HepG2 (cell line): ENCODE data around the gene HOXC5. TPM values are rescaled to one million over a fixed set of nuclear protein-coding genes. Genes with fewer than 3 reads are reported as not detected.

Source experiments
- ATAC-seq: fragments of 200-7000 bp; cut with Tn5 transposase; 3 replicates; pipeline ENCODE4 v1.9.1; 2020; ENCODE audit warnings: mild to moderate bottlenecking, moderate library complexity
- BruUV-seq: library from RNA; stranded (reverse); fragments of 400-500 nt; replicated peaks from 2 replicates; lab custom pipeline; 2021; lab: Mats Ljungman, UMichigan
- CTCF ChIA-PET: fragments of 300-600 bp; formaldehyde crosslinking; extraction: SDS; loops from one replicate; lab custom pipeline; 2021; ENCODE audit warnings: low total read pairs, inconsistent platforms, low intra/inter-chr PET ratio; lab: Yijun Ruan, JAX
- POLR2A ChIA-PET: fragments of 350-600 bp; sonication (Branson Sonifier 250); formaldehyde crosslinking; loops from one replicate; lab custom pipeline; 2020; ENCODE audit warnings: antibody characterized with exemption, inconsistent platforms; lab: Yijun Ruan, JAX
- DNase-seq: peaks from one replicate; pipeline ENCODE4 v3.0.0-alpha.2; 2015; ENCODE audit warnings: low spot score
- FAIRE-seq: peaks from 3 replicates; lab custom pipeline; 2011; peaks lifted over from hg19 to GRCh38; lab: Jason Lieb, UNC
- H2AFZ ChIP-seq: one replicate; pipeline ENCODE4 v1.6.1; 2011; ENCODE audit warnings: low read length, inconsistent platforms
- H3K27ac ChIP-seq: fragments of 300-600 bp; 3 replicates; pipeline ENCODE4 v1.8.0; 2011; ENCODE audit warnings: mixed run types, mild to moderate bottlenecking, mixed read lengths, low read length, inconsistent platforms; ENCODE audit not compliant: insufficient read depth; ENCODE audit errors: extremely low read length
- H3K27me3 ChIP-seq, 2 experiments: fragments of 200-600 bp in 1 of 2; 2 replicates in 1 of 2; 3 replicates in 1 of 2; pipeline versions ENCODE4 v1.6.0 to v1.8.0; 2011; ENCODE audit warnings: low read length in 2 of 2, mild to moderate bottlenecking in 2 of 2, moderate library complexity in 2 of 2, inconsistent platforms in 1 of 2; ENCODE audit not compliant: insufficient read depth in 2 of 2, control insufficient read depth in 1 of 2
- H3K36me3 ChIP-seq, 2 experiments: fragments of 200-600 bp in 1 of 2; replicated peaks in 1 of 2; 2 replicates in 1 of 2; 3 replicates in 1 of 2; pipeline versions ENCODE4 v1.5.1 to v1.8.0; 2011; ENCODE audit warnings: low read length in 2 of 2, inconsistent platforms in 1 of 2; ENCODE audit not compliant: insufficient read depth in 2 of 2, control insufficient read depth in 1 of 2
- H3K4me1 ChIP-seq: 2 replicates; pipeline ENCODE4 v1.5.1; 2012; ENCODE audit warnings: low read length, inconsistent platforms; ENCODE audit not compliant: insufficient read depth
- H3K4me2 ChIP-seq: 2 replicates; pipeline ENCODE4 v1.6.0; 2011; ENCODE audit warnings: low read depth, low read length, inconsistent platforms
- H3K4me3 ChIP-seq, 3 experiments: fragments of 200-600 bp in 1 of 3; sonication (generic), shearing (Covaris generic) in 1 of 3; replicated peaks in 1 of 3; 2 replicates each; pipeline ENCODE4 v1.5.1; 2011 to 2016; ENCODE audit warnings: low read length in 3 of 3, inconsistent platforms in 2 of 3, low read depth in 2 of 3, mild to moderate bottlenecking in 2 of 3, control low read depth in 1 of 3, mixed read lengths in 1 of 3; ENCODE audit not compliant: insufficient read depth in 1 of 3
- H3K79me2 ChIP-seq: one replicate; pipeline ENCODE4 v1.6.1; 2011; ENCODE audit warnings: low read length, inconsistent platforms; ENCODE audit not compliant: insufficient read depth
- H3K9ac ChIP-seq: 2 replicates; pipeline ENCODE4 v1.6.0; 2011; ENCODE audit warnings: mild to moderate bottlenecking, low read depth, low read length, inconsistent platforms; ENCODE audit not compliant: insufficient read depth
- H3K9me3 ChIP-seq: 2 replicates; pipeline ENCODE4 v1.5.1; 2012; ENCODE audit warnings: mild to moderate bottlenecking, low read length
- H4K20me1 ChIP-seq: 2 replicates; pipeline ENCODE4 v1.6.0; 2011; ENCODE audit warnings: inconsistent platforms, mild to moderate bottlenecking, low read length, moderate library complexity; ENCODE audit not compliant: insufficient read depth
- CHD2 ChIP-seq: IDR thresholded peaks from 2 replicates; pipeline ENCODE4 v1.6.1; 2011; ENCODE audit warnings: low read depth, low read length, improper control_type of control experiment
- HNRNPL ChIP-seq: fragments of 200-400 bp; formaldehyde crosslinking; IDR thresholded peaks from 2 replicates; pipeline ENCODE4 v1.6.1; 2017; ENCODE audit warnings: mild to moderate bottlenecking, low read depth, low read length
- JARID2 ChIP-seq: sonication (generic); formaldehyde crosslinking; IDR thresholded peaks from 2 replicates; pipeline ENCODE4 v1.8.1; 2023; ENCODE audit warnings: missing genetic modification reagents, inconsistent platforms; ENCODE audit not compliant: insufficient replicate concordance
- NBN ChIP-seq: fragments of 450-650 bp; conservative IDR thresholded peaks from 2 replicates; pipeline ENCODE4 v1.6.1; 2017
- NFATC3 ChIP-seq: sonication (generic); formaldehyde crosslinking; IDR thresholded peaks from 2 replicates; pipeline ENCODE4 v1.5.1; 2020; ENCODE audit warnings: mild to moderate bottlenecking, missing genetic modification reagents
- NR0B2 ChIP-seq: sonication (generic); formaldehyde crosslinking; IDR thresholded peaks from 2 replicates; pipeline ENCODE4 v1.4.0; 2020; ENCODE audit warnings: mild to moderate bottlenecking, missing genetic modification reagents
- PRDM15 ChIP-seq: sonication (generic); formaldehyde crosslinking; IDR thresholded peaks from 2 replicates; pipeline ENCODE4 v1.4.0; 2020; ENCODE audit warnings: missing genetic modification reagents
- REL ChIP-seq: sonication (generic); formaldehyde crosslinking; conservative IDR thresholded peaks from 2 replicates; pipeline ENCODE4 v1.8.0; 2022; ENCODE audit warnings: mild to moderate bottlenecking, missing genetic modification reagents, moderate library complexity
- TEAD3 ChIP-seq: optimal IDR thresholded peaks from 2 replicates; pipeline ENCODE3; 2016; ENCODE audit warnings: borderline replicate concordance
- ZNF282 ChIP-seq: fragments of 450-650 bp; IDR thresholded peaks from 2 replicates; pipeline ENCODE4 v1.6.1; 2018; ENCODE audit not compliant: partially characterized antibody
- ZNF318 ChIP-seq: sonication (generic); formaldehyde crosslinking; IDR thresholded peaks from 2 replicates; pipeline ENCODE4 v1.4.0; 2020; ENCODE audit warnings: mild to moderate bottlenecking, missing genetic modification reagents
- ZNF337 ChIP-seq: sonication (generic); formaldehyde crosslinking; IDR thresholded peaks from 2 replicates; pipeline ENCODE4 v1.5.1; 2020; ENCODE audit warnings: missing genetic modification reagents, low read depth, mild to moderate bottlenecking, borderline replicate concordance
- ZNF619 ChIP-seq: sonication (generic); formaldehyde crosslinking; IDR thresholded peaks from 2 replicates; pipeline ENCODE4 v1.4.0; 2020; ENCODE audit warnings: mild to moderate bottlenecking, missing genetic modification reagents
- ZNF788 ChIP-seq: sonication (generic); formaldehyde crosslinking; IDR thresholded peaks from 2 replicates; pipeline ENCODE4 v1.5.0; 2020; ENCODE audit warnings: mild to moderate bottlenecking, missing genetic modification reagents, borderline replicate concordance
- WGBS: methylation state at CpG from one replicate; pipeline ENCODE4 v1.1.6; 2017; ENCODE audit warnings: low lambda C conversion rate; 5-methylcytosine and 5-hydroxymethylcytosine counted together
- in situ Hi-C: cut with HindIII; loops from 2 replicates; pipeline ENCODE4 v1.10.0; 2017; ENCODE audit warnings: low pct_unique_long_range_greater_than_20kb; ENCODE audit not compliant: extremely low pct_ligation_motif_present
- intact Hi-C: fragments of 100-400 bp; cut with micrococcal nuclease; formaldehyde crosslinking; loops from one replicate; pipeline ENCODE4 v1.10.0; 2022; ENCODE audit not compliant: unreplicated experiment
- polyA plus RNA-seq, 8 experiments: library from polyadenylated mRNA; depleted of rRNA in 3 of 8; stranded (reverse) in 7 of 8; unstranded in 1 of 8; fragments of >200 nt; fragmentation: Illumina TruSeq in 4 of 8; extraction: Trizol in 4 of 8; gene quantifications; 2 replicates each; pipeline versions ENCODE4 v1.2.1 to v1.2.3, GENCODE V29; 2011 to 2016; ENCODE audit warnings: low read depth in 4 of 8, missing spikeins in 1 of 8, mixed read lengths in 1 of 8; ENCODE audit not compliant: insufficient read depth in 1 of 8
- total RNA-seq, 5 experiments: library from RNA; depleted of rRNA; stranded (reverse); fragments of >200 nt; fragmentation: Illumina TruSeq; extraction: Trizol; gene quantifications; 2 replicates each; pipeline ENCODE4 v1.2.3, GENCODE V29; 2016; ENCODE audit warnings: low read depth in 1 of 5

Gene HOXC5
- total and polyA plus RNA-seq, 2 of the 13 experiments (the other 11 are each of a cell fraction or from before 2014, with no cell fraction given), result not detected

- CTCF ChIA-PET, result interaction anchor here (0.8 kb wide), 1 partner anchor 183 kb away, joined by 3 read pairs; no protein-coding TSS in a partner anchor
- Histone ChIP-seq H3K27ac (no peak overlapping the region), H3K4me2 (no peak overlapping the region), H3K4me1 (peaks cover 30% of the 10 kb centered on the region), H3K9me3 (no peaks in the 10 kb centered on the region), H2AFZ (no peak overlapping the region), H3K9ac (no peak overlapping the region), H4K20me1 (no peaks in the 10 kb centered on the region), H3K4me3 (no peak overlapping the region), H3K27me3 (peaks cover 28 to 87% of the 10 kb centered on the region in 2 experiments), H3K79me2 (no peaks in the 10 kb centered on the region), H3K36me3 (no peaks in the 10 kb centered on the region)
- no TSS peak for BruUV-seq
- WGBS, result 0% methylated on average over 2 of the region's 2 CpGs
- FAIRE-seq (no peak), ATAC-seq (no peak), DNase-seq (no peak)
- POLR2A ChIA-PET, result interaction anchor here (1.0 kb wide), 1 partner anchor 272 kb away, joined by 3 read pairs; the partner anchor contains the start of genes CBX5 and HNRNPA1
- in situ Hi-C loops, result no loop called here
- intact Hi-C loops, result loop anchor here (10.0 kb wide), 1 partner anchor 357 kb away; the partner anchor contains the start of gene GPR84
- no peak for TF ChIP-seq NR0B2 (CRISPR knock-in tag)
- TF ChIP-seq HNRNPL, result no peak
- no peak for TF ChIP-seq ZNF619 (CRISPR knock-in tag)
- no peak for TF ChIP-seq ZNF318 (CRISPR knock-in tag)
- TF ChIP-seq NFATC3, result no peak
- TF ChIP-seq ZNF788, result no peak
- TF ChIP-seq NBN, result no peak
- TF ChIP-seq TEAD3 (CRISPR knock-in tag), result no peak
- TF ChIP-seq ZNF282, result no peak
- TF ChIP-seq JARID2, result no peak
- no peak for TF ChIP-seq REL (CRISPR knock-in tag)
- TF ChIP-seq CHD2, result no peak
- no peak for TF ChIP-seq ZNF337 (CRISPR knock-in tag)
- TF ChIP-seq PRDM15 (CRISPR knock-in tag), result no peak
Observed at GRCh38 chr12:54008260-54008552, 24.6 kb upstream of the HOXC5 start.
